H9 (cell line): ENCODE results near the gene AKIP1. TPM values are rescaled to one million over a fixed set of nuclear protein-coding genes. Genes with fewer than 3 reads are reported as not detected.

ENCODE experiments used
- DNase-seq: peaks from one replicate; pipeline ENCODE4 v3.0.0-alpha.2; 2017
- H2AFZ ChIP-seq: one replicate; pipeline ENCODE4 v1.6.1; 2013; ENCODE audit warnings: mild to moderate bottlenecking, low read length, control low read depth, moderate library complexity
- H2AK5ac ChIP-seq: 2 replicates; pipeline ENCODE4 v1.6.1; 2013; ENCODE audit warnings: low read length, control low read depth, mixed read lengths; ENCODE audit not compliant: insufficient read length
- H2BK120ac ChIP-seq: one replicate; pipeline ENCODE4 v1.6.1; 2013; ENCODE audit warnings: low read depth, mild to moderate bottlenecking, low read length, control low read depth, inconsistent platforms; ENCODE audit not compliant: poor library complexity, severe bottlenecking
- H2BK12ac ChIP-seq: 2 replicates; pipeline ENCODE4 v1.6.1; 2013; ENCODE audit warnings: low read length, control low read depth, mixed read lengths, low read depth; ENCODE audit not compliant: insufficient read length
- H2BK15ac ChIP-seq: 2 replicates; pipeline ENCODE4 v1.6.1; 2013; ENCODE audit warnings: low read depth, low read length, control low read depth
- H2BK20ac ChIP-seq: one replicate; pipeline ENCODE4 v1.6.1; 2013; ENCODE audit warnings: low read depth, mild to moderate bottlenecking, low read length, control low read depth, inconsistent platforms; ENCODE audit not compliant: poor library complexity, severe bottlenecking
- H2BK5ac ChIP-seq: 2 replicates; pipeline ENCODE4 v1.6.1; 2013; ENCODE audit warnings: low read length, control low read depth, mixed read lengths; ENCODE audit not compliant: insufficient read length
- H3K14ac ChIP-seq: 2 replicates; pipeline ENCODE4 v1.6.1; 2013; ENCODE audit warnings: low read length, control low read depth; ENCODE audit not compliant: insufficient read depth
- H3K18ac ChIP-seq: 2 replicates; pipeline ENCODE4 v1.6.1; 2013; ENCODE audit warnings: low read depth, mild to moderate bottlenecking, mixed read lengths, low read length, control low read depth; ENCODE audit not compliant: insufficient read length
- H3K23ac ChIP-seq: 2 replicates; pipeline ENCODE4 v1.6.1; 2013; ENCODE audit warnings: low read length, control low read depth, mixed read lengths, low read depth; ENCODE audit not compliant: insufficient read length
- H3K23me2 ChIP-seq: 2 replicates; pipeline ENCODE4 v1.6.1; 2013; ENCODE audit warnings: low read depth, mild to moderate bottlenecking, mixed read lengths, low read length, control low read depth; ENCODE audit not compliant: insufficient read length, poor library complexity, severe bottlenecking
- H3K27ac ChIP-seq: 2 replicates; pipeline ENCODE4 v1.5.1; 2013; ENCODE audit warnings: low read length, control low read depth, mixed read lengths, low read depth; ENCODE audit not compliant: insufficient read length
- H3K27me3 ChIP-seq: 2 replicates; pipeline ENCODE4 v1.6.1; 2013; ENCODE audit warnings: low read length, control low read depth, inconsistent platforms; ENCODE audit not compliant: insufficient read depth
- H3K4ac ChIP-seq: 2 replicates; pipeline ENCODE4 v1.6.1; 2013; ENCODE audit warnings: low read depth, mild to moderate bottlenecking, control low read depth, inconsistent platforms, low read length, moderate library complexity
- H3K4me1 ChIP-seq: 2 replicates; pipeline ENCODE4 v1.6.1; 2013; ENCODE audit warnings: low read length, control low read depth, inconsistent platforms; ENCODE audit not compliant: insufficient read depth
- H3K4me2 ChIP-seq: 2 replicates; pipeline ENCODE4 v1.6.1; 2013; ENCODE audit warnings: low read length, control low read depth, mixed read lengths; ENCODE audit not compliant: insufficient read length, insufficient read depth
- H3K56ac ChIP-seq: 2 replicates; pipeline ENCODE4 v1.6.1; 2013; ENCODE audit warnings: low read depth, mild to moderate bottlenecking, mixed read lengths, low read length, control low read depth; ENCODE audit not compliant: insufficient read length
- H3K79me1 ChIP-seq: 2 replicates; pipeline ENCODE4 v1.6.1; 2013; ENCODE audit warnings: low read depth, mild to moderate bottlenecking, moderate library complexity, low read length, control low read depth, inconsistent platforms; ENCODE audit not compliant: insufficient read depth, poor library complexity, severe bottlenecking
- H3K79me2 ChIP-seq: 2 replicates; pipeline ENCODE4 v1.6.1; 2013; ENCODE audit warnings: low read length, control low read depth, inconsistent platforms; ENCODE audit not compliant: insufficient read depth
- H3K9ac ChIP-seq: 2 replicates; pipeline ENCODE4 v1.6.1; 2013; ENCODE audit warnings: low read length, control low read depth, mixed read lengths; ENCODE audit not compliant: insufficient read length; ENCODE audit errors: extremely low read depth
- H3K9me3 ChIP-seq: one replicate; pipeline ENCODE4 v1.6.1; 2013; ENCODE audit warnings: low read depth, low read length, inconsistent platforms; ENCODE audit not compliant: control insufficient read depth
- H3T11ph ChIP-seq: one replicate; pipeline ENCODE4 v1.6.1; 2013; ENCODE audit warnings: mild to moderate bottlenecking, low read length, control low read depth, inconsistent platforms
- H4K20me1 ChIP-seq: one replicate; pipeline ENCODE4 v1.6.1; 2013; ENCODE audit not compliant: control insufficient read depth, insufficient read length, insufficient read depth
- H4K5ac ChIP-seq: 2 replicates; pipeline ENCODE4 v1.6.1; 2013; ENCODE audit warnings: low read depth, mild to moderate bottlenecking, mixed read lengths, low read length, control low read depth; ENCODE audit not compliant: insufficient read length
- H4K8ac ChIP-seq: replicated peaks from 2 replicates; pipeline ENCODE4 v1.6.1; 2013; ENCODE audit warnings: low read length, control low read depth, mixed read lengths, low read depth; ENCODE audit not compliant: insufficient read length
- H4K91ac ChIP-seq: 2 replicates; pipeline ENCODE4 v1.6.1; 2013; ENCODE audit warnings: low read depth, mild to moderate bottlenecking, moderate library complexity, mixed read lengths, low read length, control low read depth; ENCODE audit not compliant: insufficient read length
- H3K27ac Mint-ChIP-seq, 3 experiments: 2 replicates in 2 of 3; 3 replicates in 1 of 3; pipeline ENCODE4 v1.8.0; 2020 to 2021; ENCODE audit warnings: mixed read lengths in 3 of 3, mild to moderate bottlenecking in 1 of 3, moderate library complexity in 1 of 3
- H3K27me3 Mint-ChIP-seq: 2 replicates; pipeline ENCODE4 v1.8.0; 2021; ENCODE audit warnings: low read depth, mild to moderate bottlenecking, moderate library complexity, mixed read lengths
- H3K36me3 Mint-ChIP-seq, 3 experiments: 2 replicates in 2 of 3; 3 replicates in 1 of 3; pipeline ENCODE4 v1.8.0; 2020 to 2021; ENCODE audit warnings: low read depth in 3 of 3, mixed read lengths in 3 of 3; ENCODE audit not compliant: insufficient read depth in 1 of 3
- H3K4me1 Mint-ChIP-seq, 2 experiments: 2 replicates each; pipeline ENCODE4 v1.8.0; 2020; ENCODE audit warnings: mixed read lengths in 2 of 2
- H3K4me3 Mint-ChIP-seq, 2 experiments: 2 replicates in 1 of 2; 3 replicates in 1 of 2; pipeline ENCODE4 v1.8.0; 2020 to 2021; ENCODE audit warnings: mild to moderate bottlenecking in 2 of 2, mixed read lengths in 2 of 2, moderate library complexity in 1 of 2
- H3K9me3 Mint-ChIP-seq, 2 experiments: 2 replicates in 1 of 2; 3 replicates in 1 of 2; pipeline ENCODE4 v1.8.0; 2020; ENCODE audit warnings: mild to moderate bottlenecking in 2 of 2, mixed read lengths in 2 of 2, moderate library complexity in 1 of 2
- CTCF ChIP-seq: fragments of 200-600 bp; sonication (generic); conservative IDR thresholded peaks from 3 replicates; pipeline ENCODE4 v1.8.0; 2021; ENCODE audit warnings: antibody characterized with exemption, mild to moderate bottlenecking
- WGBS: extraction: QIAGEN DNeasy Blood & Tissue Kit; methylation state at CpG from one replicate; pipeline ENCODE4 v1.1.7; 2013; ENCODE audit warnings: missing lambda C conversion rate, low lambda C conversion rate, mixed read lengths; ENCODE audit not compliant: insufficient read length; ENCODE audit errors: extremely low coverage; 5-methylcytosine and 5-hydroxymethylcytosine counted together
- total RNA-seq: library from RNA; stranded (reverse); gene quantifications from 2 replicates; pipeline ENCODE4 v1.2.1, GENCODE V29; 2021

Gene AKIP1
- total RNA-seq, 1 experiment from 2014 or later = 21.0 TPM

- Mint-ChIP-seq H3K4me3 (no peak overlapping the region), H3K27me3 (no peaks in the 10 kb centered on the region), H3K4me1 (peaks cover 13 to 16% of the 10 kb centered on the region in 2 experiments), H3K27ac (no peak overlapping the region), H3K9me3 (peaks cover 0 to 2% of the 10 kb centered on the region in 2 experiments; a peak in 1 of 5 replicates), H3K36me3 (0 out of 7 replicates have a peak, but pooled peaks cover 0 to 2% (median under 1%) of the 10 kb centered on the region in 3 experiments)
- Histone ChIP-seq H3K4me1 (no peaks in the 10 kb centered on the region), H2AFZ (no peak overlapping the region), H2BK15ac (no peak overlapping the region), H3K9ac (peak overlapping the region; percentile 15), H4K5ac (no peak overlapping the region), H3K4me2 (no peak overlapping the region), H3K27ac (no peak overlapping the region), H4K20me1 (no peaks in the 10 kb centered on the region), H2BK5ac (no peak overlapping the region), H2BK120ac (no peak overlapping the region), H3K9me3 (no peaks in the 10 kb centered on the region), H3K14ac (no peak overlapping the region), H4K91ac (no peak overlapping the region), H2AK5ac (no peak overlapping the region), H3K18ac (no peak overlapping the region), H2BK12ac (no peak overlapping the region), H3K56ac (no peak overlapping the region), H3K79me1 (no peaks in the 10 kb centered on the region), H3K23me2 (peaks cover 7% of the 10 kb centered on the region), H3K4ac (no peak overlapping the region), H4K8ac (no peak overlapping the region), H3T11ph (no peak overlapping the region), H3K27me3 (no peaks in the 10 kb centered on the region), H3K23ac (no peak overlapping the region), H3K79me2 (0 out of 2 replicates have a peak, but pooled peaks cover 1% of the 10 kb centered on the region), H2BK20ac (no peak overlapping the region)
- WGBS = no CpG with 5 or more reads among the region's 2 CpGs
- no peak for TF ChIP-seq CTCF
- no peak for DNase-seq
Measured at GRCh38 chr11:8961401-8961800, 50.4 kb downstream of the AKIP1 start.
